ENCODE results near the gene HRC. TPM values are rescaled to one million over a fixed set of nuclear protein-coding genes. Genes with fewer than 3 reads are reported as not detected.
"Not testable (repeated sequence)": the region's sequence is repeated elsewhere in the genome, so short reads cannot be mapped to it uniquely, and the experiment has no call there.

The HRC gene
- total RNA-seq, 1 experiment from 2014 or later, result 0.08 TPM

DNA sequence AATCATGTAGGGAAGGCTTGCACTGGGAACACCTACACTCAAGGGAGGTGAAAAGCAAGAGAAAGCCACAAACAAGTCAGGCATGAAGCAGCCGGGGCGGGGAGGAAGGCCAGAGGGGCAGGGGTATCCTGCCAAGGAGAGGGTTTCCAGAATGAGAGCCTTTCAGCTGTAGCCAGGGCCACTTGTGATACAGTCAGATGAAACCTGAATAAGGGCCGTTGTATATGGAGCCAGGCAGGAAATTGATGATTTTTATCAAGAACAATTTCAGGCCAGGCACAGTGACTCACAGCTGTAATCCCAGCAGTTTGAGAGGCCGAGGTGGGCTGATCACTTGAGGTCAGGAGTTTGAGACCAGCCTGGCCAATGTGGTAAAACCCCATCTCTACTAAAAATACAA is 6.8 kb upstream of the HRC start:
- DNase-seq (ENCODE audit: low spot score), result no peak

DNA sequence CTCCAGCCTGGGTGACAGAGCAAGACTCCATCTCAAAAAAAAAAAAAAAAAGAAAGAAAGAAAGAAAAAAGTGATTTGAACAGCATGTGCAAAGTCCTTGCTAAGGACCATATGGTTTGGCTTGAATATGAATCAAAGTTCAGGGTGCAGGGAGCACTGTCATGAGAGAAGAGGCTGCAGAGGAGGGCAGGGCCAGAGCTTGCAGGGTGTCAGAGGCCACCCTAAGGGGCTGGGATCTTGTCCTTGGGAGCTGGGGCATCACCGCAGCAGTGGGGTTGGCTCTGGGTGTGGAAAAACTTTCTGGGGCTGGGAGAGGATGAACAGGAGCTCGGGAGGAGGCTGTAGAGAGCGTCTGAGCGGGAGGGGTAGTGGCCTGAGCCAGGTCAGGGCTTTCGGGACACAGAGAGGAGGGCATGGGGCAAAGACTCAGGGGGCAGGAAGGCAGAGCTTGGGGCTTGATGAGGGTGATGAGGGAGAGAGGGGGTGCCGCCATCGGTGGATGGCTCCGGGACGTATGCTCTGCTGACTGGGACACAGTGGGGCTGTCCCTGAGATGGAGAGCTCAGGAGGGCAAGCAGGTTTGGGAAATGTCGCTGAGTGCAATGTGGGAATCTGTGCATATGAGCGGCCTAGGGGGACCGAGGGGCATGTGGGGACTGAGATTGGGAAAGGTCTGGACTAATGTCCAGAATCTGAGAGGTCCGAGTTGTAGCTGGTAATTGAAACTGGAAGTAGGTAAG is 5.4 kb upstream of the HRC start:
- no peak for DNase-seq (ENCODE audit: low spot score)

DNA sequence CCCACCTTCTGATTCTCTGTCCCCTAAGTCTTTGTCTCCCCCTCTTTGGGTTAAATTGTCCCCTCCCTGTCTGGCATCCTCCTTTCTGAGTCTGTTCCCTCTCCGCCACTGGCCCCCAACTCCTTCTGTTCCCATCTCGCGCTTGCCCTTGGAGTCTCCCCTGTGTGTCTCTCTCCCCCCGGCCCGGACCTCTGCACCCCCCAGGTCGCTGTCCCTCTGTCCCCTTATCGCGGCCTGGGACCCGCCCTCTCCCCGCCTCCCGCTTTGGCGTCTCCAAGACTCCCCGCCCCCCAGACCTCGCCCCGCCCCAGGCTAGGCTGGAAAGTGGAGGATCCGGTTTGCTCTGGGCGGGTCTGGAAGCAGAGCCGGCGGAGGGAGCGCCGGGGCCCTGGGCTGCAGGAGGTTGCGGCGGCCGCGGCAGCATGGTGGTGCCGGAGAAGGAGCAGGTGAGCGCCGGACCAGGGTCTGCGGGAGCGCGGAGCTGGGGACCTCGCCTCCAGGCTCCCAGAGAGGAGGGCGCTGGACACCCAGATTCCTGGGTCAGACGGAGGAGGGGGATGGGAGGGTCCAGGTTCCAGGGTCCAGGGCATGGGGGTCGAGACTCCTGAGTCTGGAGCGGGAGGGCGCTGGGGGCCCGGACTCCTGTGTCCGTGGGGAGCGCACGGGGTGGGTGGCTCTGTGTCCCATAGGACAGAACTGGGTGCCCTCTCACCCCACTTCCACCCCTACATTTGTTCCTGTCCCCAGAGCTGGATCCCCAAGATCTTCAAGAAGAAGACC is 2.4 kb upstream of the HRC start, which contains the start of gene TRPM4:
TSS of gene TRPM4 (plus strand) at position 348 of the 780 bp plus-strand sequence. CDS start at position 423, 75 bp downstream.
- peak; percentile 98 for DNase-seq (ENCODE audit: low spot score)

DNA sequence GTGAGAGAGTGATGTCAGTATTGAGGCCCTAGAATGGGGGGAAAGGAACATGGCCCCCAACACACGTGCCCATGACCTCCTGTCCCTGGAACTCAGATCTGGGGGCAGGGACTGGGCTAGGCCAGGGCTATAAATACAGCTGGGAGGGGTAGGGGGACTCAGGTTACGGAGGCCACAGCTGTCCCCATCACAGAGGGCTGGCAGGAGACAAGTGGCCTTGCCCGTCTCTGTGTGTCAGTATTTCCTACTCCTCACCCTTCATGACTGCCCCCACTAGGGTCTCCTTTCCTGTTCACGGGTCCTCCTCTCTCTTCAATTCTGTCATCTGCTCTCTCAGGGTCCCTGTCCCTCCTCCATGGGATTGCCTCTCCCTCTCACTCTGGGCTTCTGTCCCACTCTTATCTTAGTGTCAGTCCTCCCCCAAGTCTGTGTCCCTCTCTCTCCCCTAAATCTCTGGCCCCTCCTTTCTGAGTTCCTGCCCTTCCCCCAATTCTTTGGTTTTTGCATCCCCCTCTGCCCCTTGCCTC is 687 bp upstream of the HRC start:
- DNase-seq (ENCODE audit: low spot score), result no peak

DNA sequence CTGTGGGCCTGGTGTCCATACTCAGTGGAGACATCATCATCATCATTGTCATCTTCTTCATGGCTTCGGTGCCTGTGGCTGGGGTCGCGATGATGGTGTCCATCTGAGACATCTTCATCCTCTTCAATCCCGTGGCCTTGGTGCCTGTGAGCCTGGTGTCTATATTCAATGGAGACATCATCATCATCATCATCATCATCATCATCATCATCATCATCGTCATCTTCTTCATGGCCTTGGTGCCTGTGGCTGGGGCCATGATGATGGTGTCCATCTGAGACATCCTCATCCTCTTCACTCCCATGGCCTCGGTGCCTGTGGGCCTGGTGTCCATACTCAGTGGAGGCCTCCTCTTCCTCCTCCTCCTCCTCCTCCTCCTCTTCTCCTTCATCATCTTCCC is 917 bp downstream of the HRC start:
- no peak for DNase-seq (ENCODE audit: low spot score)

DNA sequence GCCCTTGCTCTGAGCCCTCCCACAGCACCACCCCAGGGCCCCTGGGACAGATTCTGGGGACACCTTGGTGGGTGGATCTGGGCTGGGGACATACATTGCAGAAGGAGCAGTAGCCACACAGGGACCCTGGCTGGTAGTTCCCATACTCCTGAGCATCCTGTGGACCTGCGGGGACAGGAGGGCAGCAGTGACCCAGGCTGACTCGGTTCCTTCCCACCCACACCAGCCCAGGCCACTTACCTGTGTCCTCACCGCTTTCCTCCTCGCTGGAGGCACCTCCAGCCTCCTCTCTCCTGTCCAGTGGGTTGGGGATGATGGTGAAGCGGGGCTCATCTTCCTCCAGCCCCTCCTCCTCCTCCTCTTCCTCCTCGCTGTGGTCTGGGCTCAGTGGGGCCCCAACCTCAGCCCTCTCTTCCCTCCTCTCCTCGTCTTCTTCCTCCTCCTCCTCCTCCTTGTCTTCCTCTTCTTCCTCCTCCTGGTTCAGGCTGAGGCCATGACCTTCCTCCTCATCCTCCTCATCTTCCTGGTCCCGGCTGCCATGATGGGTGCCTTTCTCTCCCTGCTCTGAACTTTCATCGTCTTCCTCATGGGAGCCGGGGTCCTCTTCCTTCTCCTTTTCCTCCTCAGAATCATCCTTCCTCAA is 1.9 kb downstream of the HRC start:
- DNase-seq (ENCODE audit: low spot score), result no peak

DNA sequence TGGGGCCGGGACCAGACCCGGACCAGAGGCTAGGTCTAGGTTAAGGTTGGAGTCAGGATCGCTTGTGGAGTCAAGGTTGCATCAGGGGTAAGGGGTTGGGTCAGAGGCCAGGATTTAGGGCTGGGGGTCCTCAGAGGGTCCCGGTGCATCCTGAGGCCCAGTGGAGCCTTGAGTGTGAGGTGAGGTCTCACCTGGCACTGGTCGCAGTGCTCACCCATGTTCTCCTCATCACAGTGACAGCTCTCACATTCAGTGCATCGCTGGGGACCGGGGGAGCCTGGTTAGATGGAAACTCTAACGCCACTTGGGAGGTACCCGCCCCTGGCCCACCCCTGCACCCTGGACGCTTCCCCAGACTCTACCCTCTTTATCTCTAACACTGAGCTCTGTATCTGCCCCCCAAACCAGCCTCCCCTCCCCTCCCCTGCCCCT is 3.1 kb downstream of the HRC start:
- DNase-seq (ENCODE audit: low spot score), result no peak

DNA sequence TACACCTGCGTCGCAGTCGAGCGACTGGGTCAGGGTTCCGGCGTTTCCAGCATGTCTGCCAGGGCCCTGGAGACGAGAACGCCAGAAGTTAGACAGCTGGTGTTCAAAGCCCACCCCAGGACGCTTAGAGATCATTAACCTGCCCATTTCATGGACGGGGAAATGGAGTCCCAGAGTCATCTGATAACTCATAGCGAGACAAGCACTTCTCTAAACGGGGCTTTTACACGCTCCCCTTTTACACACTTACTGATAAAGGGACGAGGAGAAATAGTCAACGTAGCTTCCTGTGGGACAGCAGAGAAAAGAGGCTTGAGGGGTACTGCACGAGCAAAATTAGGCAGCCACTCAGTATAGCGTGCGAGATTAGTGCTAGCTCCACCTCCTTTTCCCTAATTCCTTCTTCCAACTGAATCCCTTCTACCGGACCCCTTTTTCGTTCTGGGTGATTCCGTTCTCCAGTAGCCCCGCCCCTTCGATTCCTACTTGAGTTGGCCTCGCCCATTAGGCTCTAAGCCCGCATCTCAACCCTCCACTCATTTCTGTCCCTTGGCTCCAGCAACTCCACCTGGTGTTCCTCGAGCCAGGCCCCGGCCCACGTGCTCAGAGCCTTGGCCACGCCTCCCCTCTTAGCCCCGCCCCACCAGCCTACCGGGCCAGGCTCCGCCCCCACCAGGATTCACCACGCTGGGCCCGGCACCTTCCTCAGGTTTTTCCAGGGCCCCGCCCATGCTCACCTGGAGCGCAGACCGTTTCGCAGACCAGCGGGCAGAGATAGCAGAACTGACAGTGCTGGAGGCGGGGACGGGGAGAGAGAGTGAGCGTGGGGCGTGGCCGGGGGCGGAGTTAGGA is 3.7 kb downstream of the HRC start:
- peak; percentile 100 for DNase-seq (ENCODE audit: low spot score)

DNA sequence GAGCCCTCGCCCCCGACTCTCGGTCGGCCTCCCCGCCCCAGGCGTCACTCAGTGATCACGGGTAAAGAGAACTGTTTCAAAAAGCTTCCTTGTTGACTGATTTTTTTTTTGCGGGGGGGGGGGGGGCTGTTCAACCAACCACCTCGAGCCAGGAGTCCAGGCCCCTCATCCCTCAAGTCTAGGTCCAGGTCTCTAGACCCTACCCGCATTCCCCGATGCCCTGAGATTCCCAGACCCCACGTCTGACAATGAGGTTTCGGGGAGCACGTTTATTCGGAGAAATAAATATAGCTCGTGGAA is 4.3 kb downstream of the HRC start:
- DNase-seq (ENCODE audit: low spot score), result no peak

DNA sequence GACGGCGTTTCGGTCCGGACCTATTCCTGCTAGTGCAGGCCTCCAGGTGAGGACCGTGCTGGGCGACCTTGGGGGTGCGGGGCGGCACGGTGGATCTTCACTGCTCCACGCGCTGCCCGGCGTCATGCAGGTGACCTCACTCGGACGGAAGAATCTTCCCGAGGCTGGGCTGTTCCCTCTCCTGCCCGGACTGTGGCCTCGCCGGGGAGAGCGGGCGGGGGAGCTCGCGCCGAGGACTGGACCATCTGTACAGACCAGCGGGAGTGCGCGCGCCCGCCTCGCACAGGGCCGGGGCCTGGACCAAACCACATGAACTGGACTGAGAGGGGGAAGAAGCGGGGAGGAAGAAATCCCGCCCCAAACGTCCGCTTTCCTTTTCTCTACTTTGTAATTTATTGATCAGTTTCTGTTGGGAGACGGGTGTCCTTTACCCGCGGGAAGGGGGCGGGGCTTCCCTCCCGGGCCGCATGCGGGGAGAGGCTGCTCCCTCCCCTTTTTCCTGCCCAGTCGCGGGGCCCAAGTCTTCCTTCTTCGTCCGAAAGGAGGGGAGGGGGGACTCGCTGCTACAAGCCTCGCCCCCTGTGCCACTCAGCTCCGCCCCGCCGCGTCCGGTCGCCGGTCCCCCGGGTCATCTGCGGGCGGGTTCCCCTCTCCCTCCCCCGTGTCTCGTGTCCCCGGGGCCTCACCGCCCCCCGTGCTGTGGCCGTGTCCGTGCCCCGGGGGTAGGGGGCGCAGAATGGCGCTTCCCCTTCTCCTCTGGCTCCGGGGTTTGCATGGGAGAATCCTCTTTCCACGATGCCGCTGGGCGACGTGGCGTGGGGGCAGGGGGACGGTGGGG is 4.9 kb downstream of the HRC start:
- peak; percentile 97 for DNase-seq (ENCODE audit: low spot score)

DNA sequence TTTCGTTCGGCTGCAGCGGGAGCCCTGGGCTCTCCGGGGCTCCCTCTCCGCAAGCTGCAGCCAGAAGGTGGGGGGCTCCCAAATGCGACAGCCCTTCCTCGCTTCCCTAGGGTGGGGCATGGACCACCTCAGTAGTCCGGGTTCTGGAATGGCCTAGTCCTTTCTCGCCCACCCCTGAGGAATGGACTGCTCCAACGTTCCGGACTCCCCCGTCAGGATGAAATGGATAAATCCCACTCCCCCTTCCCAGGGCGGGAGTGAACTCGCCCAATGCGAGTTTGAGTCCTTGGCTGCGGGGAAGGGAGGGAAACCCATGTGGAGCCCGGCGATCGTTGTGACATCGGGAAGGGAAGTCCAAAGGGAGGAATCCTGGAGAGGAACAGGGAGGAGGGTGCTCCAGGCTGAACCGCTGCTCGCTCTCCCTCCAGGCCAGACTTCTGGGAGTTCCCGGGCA is 5.5 kb downstream of the HRC start:
- DNase-seq (ENCODE audit: low spot score), result peak; percentile 95

DNA sequence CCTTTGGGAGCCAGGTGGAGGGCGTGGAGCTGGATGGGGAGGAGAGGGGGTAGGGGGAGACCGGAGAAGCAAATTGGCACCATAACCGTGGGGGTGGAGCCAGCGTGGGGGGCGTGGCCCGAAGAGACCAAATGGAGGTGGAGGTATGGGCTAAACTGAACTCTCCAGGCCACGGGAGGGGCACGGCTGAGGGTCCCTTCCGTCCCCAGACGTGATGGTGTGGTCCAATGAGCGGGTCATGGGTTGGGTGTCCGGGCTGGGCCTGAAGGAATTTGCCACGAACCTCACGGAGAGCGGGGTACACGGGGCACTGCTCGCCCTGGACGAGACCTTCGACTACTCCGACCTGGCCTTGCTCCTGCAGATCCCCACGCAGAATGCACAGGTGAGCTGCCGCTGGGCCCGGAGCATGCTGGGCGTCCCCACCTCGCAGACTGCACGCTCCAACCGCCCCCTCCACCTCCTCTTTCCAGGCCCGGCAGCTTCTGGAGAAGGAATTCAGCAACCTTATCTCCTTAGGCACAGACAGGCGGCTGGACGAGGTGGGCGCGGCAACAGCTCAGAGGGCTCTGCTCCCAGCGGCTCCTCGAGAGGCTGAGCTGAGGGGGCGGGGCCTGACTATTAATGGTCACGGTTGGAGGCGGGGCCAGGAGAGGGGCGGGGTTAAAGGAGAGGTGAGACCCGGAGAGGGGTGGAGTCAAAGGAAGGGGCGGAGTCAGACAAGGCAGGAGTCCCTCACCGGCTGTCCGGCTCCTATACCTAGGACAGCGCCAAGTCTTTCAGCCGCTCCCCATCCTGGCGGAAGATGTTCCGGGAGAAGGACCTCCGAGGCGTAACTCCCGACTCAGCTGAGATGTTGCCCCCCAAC is 6.2 kb downstream of the HRC start:
- peak; percentile 100 for DNase-seq (ENCODE audit: low spot score)

DNA sequence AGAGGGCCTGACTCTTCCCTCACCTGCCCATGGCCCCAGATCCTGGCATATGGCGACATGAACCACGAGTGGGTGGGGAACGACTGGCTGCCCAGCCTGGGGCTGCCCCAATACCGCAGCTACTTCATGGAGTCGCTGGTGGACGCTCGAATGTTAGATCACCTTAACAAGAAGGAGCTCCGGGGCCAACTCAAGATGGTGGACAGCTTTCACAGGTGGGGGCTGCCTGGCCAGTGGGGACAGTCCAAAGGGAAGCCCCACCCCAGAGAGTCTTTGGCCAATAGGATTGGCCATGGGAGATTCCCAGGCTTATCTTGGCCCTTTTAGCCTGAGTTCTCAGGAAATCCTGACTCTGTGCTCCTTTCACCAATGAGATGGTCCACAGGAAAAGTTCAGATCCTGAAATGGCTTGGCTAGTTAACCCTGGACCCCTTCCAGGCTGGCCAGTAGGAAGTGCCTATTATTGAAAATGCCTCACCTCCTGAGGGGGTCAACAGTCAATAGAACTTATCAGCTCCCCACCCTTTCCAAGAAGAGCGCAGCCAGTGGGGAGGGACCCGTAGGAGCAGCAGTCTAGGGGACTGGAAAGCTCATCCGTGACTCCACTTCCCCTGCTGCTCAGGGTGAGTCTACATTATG is 7.0 kb downstream of the HRC start:
- no peak for DNase-seq (ENCODE audit: low spot score)

DNA sequence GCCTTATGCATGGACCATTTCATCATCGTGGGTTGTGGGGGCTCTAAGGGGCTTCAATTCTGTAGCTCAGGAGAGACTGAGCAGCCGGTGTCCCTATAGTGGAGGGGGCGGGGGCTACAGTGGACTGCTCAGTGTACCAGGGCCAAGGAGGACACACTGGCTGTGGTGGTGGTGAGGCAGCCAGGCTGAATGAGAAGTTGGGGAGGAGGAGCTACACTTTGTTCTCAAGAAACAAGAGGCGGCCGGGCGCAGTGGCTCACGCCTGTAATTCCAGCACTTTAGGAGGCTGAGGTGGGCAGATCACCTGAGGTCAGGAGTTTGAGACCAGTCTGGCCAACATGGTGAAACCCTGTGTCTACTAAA is 8.8 kb downstream of the HRC start:
- DNase-seq (ENCODE audit: low spot score), result not testable (repeated sequence)

DNA sequence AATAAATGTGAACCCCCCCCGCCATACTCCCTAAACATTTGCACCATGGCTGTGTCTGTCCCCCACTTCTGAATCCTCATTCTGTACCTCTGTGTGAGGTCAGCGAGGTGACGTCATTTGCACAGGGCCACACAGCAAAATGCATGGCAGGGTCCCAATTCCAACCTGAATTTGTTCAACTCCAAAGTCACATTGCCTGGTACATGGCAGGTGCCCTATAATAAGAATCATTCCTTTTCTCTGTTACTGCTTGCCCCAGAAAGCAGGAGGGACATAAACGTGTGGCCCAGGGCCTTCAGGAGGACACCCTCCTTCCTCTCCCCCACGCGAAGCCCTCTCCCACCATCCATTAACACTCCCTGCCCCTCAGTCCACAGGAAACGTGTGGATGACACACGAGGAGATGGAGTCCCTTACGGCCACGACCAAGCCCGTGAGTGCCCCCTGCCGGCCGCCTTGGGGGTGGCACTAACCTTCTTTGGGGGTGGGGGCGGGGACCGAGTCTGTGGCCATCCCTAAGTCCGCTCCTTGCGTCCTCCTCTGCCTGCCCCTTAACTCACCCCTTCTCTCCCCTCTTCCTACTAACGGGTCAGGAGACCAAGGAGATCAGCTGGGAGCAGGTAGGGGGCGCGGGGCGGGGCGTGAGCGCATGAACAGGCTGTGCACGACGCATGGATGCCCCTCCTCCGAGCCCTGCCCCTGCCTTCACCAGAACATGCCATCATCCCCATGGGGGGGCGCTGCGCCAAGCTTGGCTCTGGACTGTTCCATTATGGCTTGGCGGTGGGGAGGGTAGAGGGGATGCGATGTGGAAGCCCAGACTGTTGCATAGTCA is 9.4 kb downstream of the HRC start:
- DNase-seq (ENCODE audit: low spot score), result peak; percentile 85

DNA sequence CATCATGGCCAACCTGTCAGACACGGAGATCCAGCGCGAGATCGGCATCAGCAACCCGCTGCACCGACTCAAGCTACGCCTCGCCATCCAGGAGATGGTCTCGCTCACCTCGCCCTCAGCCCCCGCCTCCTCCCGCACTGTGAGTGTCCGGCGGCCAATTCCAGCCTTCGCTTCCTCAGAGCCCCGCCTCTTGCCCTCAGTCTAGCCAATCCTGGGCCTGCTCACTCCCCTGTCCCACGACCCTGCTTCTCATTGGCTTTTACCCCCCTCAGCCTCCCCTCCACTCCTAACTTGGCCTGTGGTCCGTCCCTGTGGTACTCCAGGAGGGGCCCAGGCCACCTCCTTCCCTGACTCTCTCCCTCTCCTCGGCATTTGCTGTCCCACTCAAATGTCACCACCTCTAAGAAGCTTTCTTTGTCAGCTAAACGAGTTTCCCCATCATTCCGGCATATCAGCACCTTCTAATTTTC is 12.3 kb downstream of the HRC start:
- DNase-seq (ENCODE audit: low spot score), result peak; percentile 95

DNA sequence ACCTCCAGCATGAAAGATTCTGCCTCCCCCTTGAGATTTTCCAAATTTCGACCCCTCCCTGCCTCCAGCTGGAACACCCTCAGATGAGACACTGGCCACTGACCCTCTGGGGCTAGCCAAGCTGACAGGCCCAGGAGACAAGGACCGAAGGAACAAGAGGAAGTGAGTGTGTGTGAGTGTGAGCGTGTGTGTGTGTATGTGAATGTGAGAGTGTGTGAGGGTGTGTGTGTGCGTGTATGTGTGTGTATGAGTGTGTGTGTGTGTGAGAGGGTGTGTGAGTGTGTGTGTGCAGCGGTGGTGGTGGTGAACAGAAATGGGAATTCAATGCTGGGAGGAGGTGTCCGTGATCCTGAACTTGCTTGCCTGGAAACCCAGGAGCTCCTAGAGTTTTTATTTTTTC is 13.8 kb downstream of the HRC start:
- no peak for DNase-seq (ENCODE audit: low spot score)

DNA sequence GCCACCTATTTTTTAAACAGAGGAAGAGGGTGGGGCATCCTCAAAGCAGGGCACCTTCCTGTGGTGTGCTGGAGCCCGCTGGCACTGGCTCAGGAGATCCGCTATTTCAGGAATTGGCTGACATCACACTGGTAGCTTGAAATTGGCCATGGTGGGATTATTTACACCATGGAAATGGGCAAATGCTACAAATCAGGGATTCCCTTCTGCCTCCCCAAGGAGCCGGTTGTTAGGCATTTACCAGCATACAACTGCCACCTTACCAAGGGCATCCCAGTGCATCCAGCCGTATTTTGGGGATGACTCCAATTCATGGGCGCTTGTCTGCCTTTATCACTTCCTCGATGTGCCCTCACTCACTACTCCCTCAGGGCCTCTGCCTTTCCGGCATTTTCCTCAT is 14.2 kb downstream of the HRC start:
- no peak for DNase-seq (ENCODE audit: low spot score)
